HG03103 (cell line): Measurements from ENCODE around the gene UBR7.
"Not testable (repeated sequence)": the region's sequence is repeated elsewhere in the genome, so short reads cannot be mapped to it uniquely, and the experiment has no call there.

Experiments used
- ATAC-seq: cut with Tn5 transposase; IDR thresholded peaks from one replicate; pipeline ENCODE4 v1.9.1; 2021; ENCODE audit warnings: low read depth; ENCODE audit not compliant: unreplicated experiment

The UBR7 gene

GRCh38 chr14:93206793-93207467 lies at the start of gene UBR7, which contains the start of gene GON7:
TSS of gene UBR7 (plus strand) at chr14:93207256. CDS start at chr14:93207292, 36 bp downstream.
TSS of gene GON7 (minus strand) at chr14:93207065. CDS start at chr14:93207037, 28 bp downstream.
- ATAC-seq = peak; percentile 73

DNA sequence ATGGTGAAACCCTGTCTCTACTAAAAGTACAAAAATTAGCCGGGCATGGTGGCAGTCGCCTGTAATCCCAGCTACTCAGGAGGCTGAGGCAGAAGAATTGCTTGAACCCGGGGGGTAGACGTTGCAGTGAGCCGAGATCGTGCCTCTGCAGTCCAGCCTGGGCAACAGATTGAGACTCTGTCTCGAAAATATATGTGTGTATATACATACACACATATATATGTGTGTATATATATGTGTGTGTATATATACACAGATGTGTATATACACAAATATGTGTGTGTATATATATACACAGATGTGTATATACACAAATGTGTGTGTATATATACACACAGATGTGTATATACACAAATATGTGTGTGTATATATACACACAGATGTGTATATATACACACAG lies 48.7 kb upstream of the UBR7 start:
- not testable (repeated sequence) for ATAC-seq

GRCh38 chr14:93159625-93160352 lies 47.3 kb upstream of the UBR7 start:
- not testable (repeated sequence) for ATAC-seq

GRCh38 chr14:93160353-93160801 lies 46.7 kb upstream of the UBR7 start:
- no peak for ATAC-seq

DNA sequence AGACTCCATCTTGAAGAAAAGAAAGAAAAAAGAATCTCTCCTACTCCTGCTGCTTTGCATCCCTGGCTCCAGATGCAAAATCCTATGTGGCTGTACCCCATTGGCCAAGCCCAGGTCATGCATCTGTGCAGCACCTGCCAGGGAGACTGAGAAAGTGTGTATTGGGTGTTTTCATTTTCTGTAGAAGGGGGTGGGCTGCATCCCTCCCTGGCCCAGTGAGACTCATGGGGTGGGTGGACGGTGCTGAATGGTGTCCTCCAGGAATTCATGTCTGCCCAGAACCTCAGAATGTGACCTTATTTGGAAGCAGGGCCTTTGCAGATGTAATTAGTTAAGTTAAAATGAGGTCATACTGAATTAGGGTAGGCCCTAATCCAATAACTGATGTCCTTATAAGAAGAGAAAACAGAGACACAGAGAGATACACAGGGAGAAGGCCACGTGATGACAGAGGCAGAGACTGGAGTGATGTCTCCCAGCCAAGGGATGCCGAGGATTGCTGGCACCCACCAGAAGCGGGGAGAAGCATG lies 45.6 kb upstream of the UBR7 start:
- no peak for ATAC-seq

GRCh38 chr14:93163564-93163963 lies 43.5 kb upstream of the UBR7 start:
- ATAC-seq = no peak

GRCh38 chr14:93165271-93166265 lies 41.5 kb upstream of the UBR7 start:
- ATAC-seq = not testable (repeated sequence)

GRCh38 chr14:93168610-93169009 lies 38.4 kb upstream of the UBR7 start:
- not testable (repeated sequence) for ATAC-seq

GRCh38 chr14:93169619-93170018 lies 37.4 kb upstream of the UBR7 start:
- not testable (repeated sequence) for ATAC-seq

DNA sequence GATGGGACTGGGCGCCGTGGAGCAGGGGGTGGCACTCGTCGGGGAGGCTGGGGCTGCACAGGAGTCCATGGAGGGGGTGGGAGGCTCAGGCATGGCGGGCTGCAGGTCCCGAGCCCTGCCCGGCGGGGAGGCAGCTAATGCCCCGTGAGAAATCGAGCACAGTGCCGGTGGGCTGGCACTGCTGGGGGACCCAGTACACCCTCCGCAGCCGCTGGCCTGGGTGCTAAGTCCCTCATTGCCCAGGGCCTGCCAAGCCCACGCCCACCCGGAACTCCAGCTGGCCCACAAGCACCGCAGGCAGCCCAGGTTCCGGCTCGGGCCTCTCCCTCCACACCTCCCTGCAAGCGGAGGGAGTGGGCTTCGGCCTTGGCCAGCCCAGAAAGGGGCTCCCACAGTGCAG lies 36.9 kb upstream of the UBR7 start:
- ATAC-seq = not testable (repeated sequence)

DNA sequence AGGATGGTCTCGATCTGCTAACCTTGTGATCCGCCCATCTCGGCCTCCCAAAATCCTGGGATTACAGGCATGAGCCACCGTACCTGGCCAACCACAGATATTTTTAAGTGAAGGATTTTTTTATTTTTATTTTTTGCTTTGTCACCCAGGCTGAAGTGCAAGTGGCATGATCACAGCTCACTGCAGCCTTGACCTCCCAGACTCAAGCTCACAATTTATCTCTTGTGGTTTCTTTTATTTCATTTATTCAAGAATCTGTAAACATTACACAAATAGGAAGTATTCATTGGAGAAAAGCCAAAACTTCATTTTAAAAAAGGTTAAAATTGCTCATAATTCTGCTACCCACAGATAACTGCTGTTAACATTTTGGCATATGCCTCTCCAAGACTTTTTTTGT lies 35.7 kb upstream of the UBR7 start:
- no peak for ATAC-seq

DNA sequence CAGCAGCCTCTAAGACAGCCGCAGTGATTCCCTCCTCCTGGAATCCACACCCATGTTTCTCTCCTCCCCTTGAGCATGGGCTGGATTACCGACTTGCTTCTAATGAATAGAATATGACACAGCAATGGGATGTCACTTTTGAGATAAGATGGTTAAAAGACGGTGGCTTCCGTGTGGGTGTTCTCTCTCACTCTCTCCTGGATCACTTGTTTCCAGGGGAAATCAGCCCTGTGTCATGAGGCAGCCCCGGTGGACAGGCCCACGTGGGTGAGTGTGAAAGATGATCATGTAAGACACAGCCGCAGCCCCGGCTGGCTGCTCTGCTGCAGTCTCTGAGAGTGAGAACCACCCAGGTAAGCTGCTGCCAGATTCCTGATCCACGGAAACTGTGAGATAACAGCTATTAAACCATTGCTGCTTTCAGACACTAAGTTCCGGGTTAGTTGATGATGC lies 33.1 kb upstream of the UBR7 start:
- ATAC-seq = no peak

- not testable (repeated sequence) for ATAC-seq
These were observed 32.3 kb upstream of the UBR7 start for GRCh38 chr14:93174731-93175130.

- ATAC-seq = no peak
These were observed 31.6 kb upstream of the UBR7 start for GRCh38 chr14:93175492-93175891.

GRCh38 chr14:93183596-93184317 lies 23.3 kb upstream of the UBR7 start:
- no peak for ATAC-seq

GRCh38 chr14:93184391-93185348 lies 22.4 kb upstream of the UBR7 start, which contains the start of the genes LYSET and MOAP1:
TSS of gene LYSET (plus strand) at chr14:93185317. CDS start at chr14:93185406, 89 bp downstream.
TSS of gene MOAP1 (minus strand) at chr14:93184897. CDS start at chr14:93184242, 655 bp downstream.
- peak; percentile 81 for ATAC-seq

DNA sequence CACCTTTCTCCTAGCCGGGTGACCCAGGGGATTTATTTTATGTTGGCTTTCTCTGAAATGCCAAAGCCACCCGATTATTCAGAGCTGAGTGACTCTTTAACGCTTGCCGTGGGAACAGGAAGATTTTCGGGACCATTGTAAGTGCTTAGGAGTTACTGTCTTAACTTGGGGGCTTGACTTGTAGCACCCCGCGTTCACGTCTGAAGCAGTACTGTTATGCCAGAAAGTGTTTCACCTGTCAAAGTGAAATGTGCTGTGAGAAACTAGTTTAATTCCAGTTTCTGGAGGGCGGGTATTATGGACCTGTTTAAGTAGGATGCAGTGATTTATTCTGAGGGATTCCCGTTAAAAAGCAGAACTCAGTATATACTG lies 21.7 kb upstream of the UBR7 start:
- no peak for ATAC-seq

DNA sequence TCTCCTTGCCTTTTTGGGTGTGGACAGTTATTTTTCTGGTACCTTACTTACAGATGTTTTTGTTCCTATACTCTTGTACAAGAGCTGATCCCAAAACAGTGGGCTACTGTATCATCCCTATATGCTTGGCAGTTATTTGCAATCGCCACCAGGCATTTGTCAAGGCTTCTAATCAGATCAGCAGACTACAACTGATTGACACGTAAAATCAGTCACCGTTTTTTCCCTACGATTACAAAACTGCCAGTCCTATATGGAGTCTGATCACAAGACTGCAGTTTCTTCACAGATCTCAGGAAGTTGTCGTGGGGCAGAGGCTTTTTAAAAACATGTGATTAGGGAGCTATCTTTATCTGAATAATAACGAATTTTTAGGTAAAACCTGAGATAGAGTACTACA lies 20.6 kb upstream of the UBR7 start:
- no peak for ATAC-seq
